ENCODE data around the gene ARHGEF7. TPM values are rescaled to one million over a fixed set of nuclear protein-coding genes. Genes with fewer than 3 reads are reported as not detected.

Gene ARHGEF7
- total RNA-seq, 5 donors from 2014 or later (not counting 1 experiment from before 2014, with no cell fraction given), result 68.0 to 85.8 (median 83.7) TPM

DNA sequence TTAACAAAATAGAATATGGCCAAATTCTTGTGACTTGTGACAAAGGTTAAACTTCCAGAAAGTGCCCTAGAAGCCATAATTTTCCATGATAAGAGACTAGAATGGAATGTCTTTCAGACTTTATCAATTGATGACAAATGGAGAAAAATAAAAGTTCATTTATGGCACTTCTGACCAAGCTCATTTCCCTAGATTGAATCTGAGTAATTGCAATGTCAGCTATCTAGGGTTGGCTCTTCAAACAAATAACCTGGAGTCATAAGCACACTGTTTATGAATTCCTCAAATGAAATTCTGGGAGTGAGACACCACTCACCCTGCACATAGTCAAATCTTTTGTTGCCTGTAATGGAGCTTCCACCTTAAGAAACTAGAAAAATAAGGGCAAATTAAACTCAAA is 11.4 kb downstream of the ARHGEF7 start:
- Mint-ChIP-seq H3K4me1 (no peaks in the 10 kb centered on the region), H3K27ac (no peak overlapping the region), H3K9me3 (no peaks in the 10 kb centered on the region), H3K27me3 (peaks cover 16 to 27% of the 10 kb centered on the region in 2 donors), H3K4me3 (no peak overlapping the region), H3K36me3 (no peaks in the 10 kb centered on the region)
- ChIA-PET CTCF (interaction anchor here in 1 of 2 donors (0.6 kb wide), 1 partner anchor 55 kb away, joined by 3 read pairs; no protein-coding TSS in a partner anchor), POLR2A (no interaction called here)
- Histone ChIP-seq H3K4me3 (ENCODE audit: control insufficient read depth in 1 of 2, extremely low read depth in 1 of 2, low read length in 1 of 2) (no peak overlapping the region), H3K36me3 (ENCODE audit: control insufficient read depth in 2 of 2, extremely low read depth in 1 of 2, insufficient read depth in 1 of 2, low read length in 1 of 2) (no peaks in the 10 kb centered on the region), H3K9me3 (no peaks in the 10 kb centered on the region), H3K27me3 (replicated peaks in 1 of 2; ENCODE audit: control insufficient read depth in 2 of 2, extremely low read depth in 1 of 2, insufficient read depth in 2 of 2, low read length in 1 of 2) (peaks cover 0 to 25% of the 10 kb centered on the region in 2 experiments), H3K27ac (ENCODE audit: low read length) (no peak overlapping the region), H3K4me1 (ENCODE audit: control insufficient read depth in 1 of 2, extremely low read depth in 1 of 2, insufficient read depth in 2 of 2, low read length in 2 of 2) (no peaks in the 10 kb centered on the region)
- DNase-seq (no peak), ATAC-seq (replicated peaks in 1 of 4) (no peak)

DNA sequence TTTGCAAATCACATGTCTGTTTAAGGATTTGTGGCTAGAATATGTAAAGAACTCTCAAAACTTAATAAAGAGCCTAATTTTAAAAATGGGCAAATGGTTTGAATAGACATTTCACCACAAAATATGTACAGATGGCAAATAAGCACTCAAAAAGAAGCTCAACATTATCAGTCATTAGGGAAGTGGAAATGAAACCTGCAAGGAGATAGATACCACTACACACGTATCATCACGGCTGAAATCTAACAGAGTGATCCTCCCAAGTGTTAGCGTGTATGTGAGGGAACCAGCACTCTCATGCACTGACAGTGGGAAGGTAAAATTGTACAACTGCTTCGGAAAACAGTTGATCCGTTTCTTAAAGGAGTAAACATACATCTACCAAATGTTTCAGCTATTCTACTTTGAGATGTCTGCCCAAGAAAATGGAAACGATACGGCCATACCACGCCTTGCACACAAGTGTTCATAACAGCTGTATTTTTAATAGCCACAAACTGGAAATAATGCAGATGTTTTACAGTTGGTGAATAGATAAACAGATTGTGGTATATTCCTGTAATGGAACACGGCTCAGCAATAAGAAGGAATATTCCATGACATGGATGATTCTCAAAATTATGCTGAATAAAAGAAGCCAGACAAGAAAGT is 14.5 kb downstream of the ARHGEF7 start:
- Mint-ChIP-seq H3K27me3 (peaks cover 17 to 18% of the 10 kb centered on the region in 2 donors), H3K4me1 (no peaks in the 10 kb centered on the region), H3K27ac (no peak overlapping the region), H3K36me3 (no peaks in the 10 kb centered on the region), H3K9me3 (no peaks in the 10 kb centered on the region), H3K4me3 (no peak overlapping the region)
- DNase-seq, result no peak
- no peak overlapping the region for H3K27ac ChIP-seq (ENCODE audit: low read length)
- POLR2A ChIA-PET, result no interaction called here
- H3K27me3 ChIP-seq (replicated peaks in 1 of 2; ENCODE audit: control insufficient read depth in 2 of 2, extremely low read depth in 1 of 2, insufficient read depth in 2 of 2, low read length in 1 of 2), result peaks cover 0 to 8% of the 10 kb centered on the region in 2 experiments
- CTCF ChIA-PET, result interaction anchor here in 1 of 2 donors (0.6 kb wide), 1 partner anchor 835 kb away, joined by 5 read pairs; no protein-coding TSS in a partner anchor
- no peak for ATAC-seq (replicated peaks in 1 of 4)
- H3K9me3 ChIP-seq, result no peaks in the 10 kb centered on the region
- no peaks in the 10 kb centered on the region for H3K36me3 ChIP-seq (ENCODE audit: control insufficient read depth in 2 of 2, extremely low read depth in 1 of 2, insufficient read depth in 1 of 2, low read length in 1 of 2)
- 88% methylated on average over 2 of the region's 9 CpGs for WGBS (ENCODE audit: insufficient coverage)
- H3K4me1 ChIP-seq (ENCODE audit: control insufficient read depth in 1 of 2, extremely low read depth in 1 of 2, insufficient read depth in 2 of 2, low read length in 2 of 2), result no peaks in the 10 kb centered on the region
- H3K4me3 ChIP-seq (ENCODE audit: control insufficient read depth in 1 of 2, extremely low read depth in 1 of 2, low read length in 1 of 2), result no peak overlapping the region

DNA sequence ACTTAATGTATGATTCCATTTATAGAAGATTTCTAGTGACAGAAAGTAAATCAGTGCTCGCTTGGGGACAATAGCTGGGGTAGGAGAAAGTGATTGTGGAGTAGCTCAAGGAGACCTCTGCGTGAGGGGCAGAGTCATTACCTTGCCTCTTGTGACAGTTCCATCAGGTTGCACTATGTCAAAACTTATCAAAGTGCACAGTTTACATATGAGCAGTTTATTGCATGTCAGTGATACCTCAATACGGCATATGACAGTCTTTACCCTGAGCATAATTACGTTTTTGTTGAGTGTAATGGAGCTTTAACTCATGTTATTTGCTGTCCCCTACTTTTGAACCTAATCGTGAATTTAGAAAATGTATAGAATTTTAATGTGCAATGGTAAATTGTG is 15.0 kb downstream of the ARHGEF7 start:
- Histone ChIP-seq H3K27me3 (replicated peaks in 1 of 2; ENCODE audit: control insufficient read depth in 2 of 2, extremely low read depth in 1 of 2, insufficient read depth in 2 of 2, low read length in 1 of 2) (peaks cover 0 to 4% of the 10 kb centered on the region in 2 experiments), H3K9me3 (no peaks in the 10 kb centered on the region), H3K36me3 (ENCODE audit: control insufficient read depth in 2 of 2, extremely low read depth in 1 of 2, insufficient read depth in 1 of 2, low read length in 1 of 2) (no peaks in the 10 kb centered on the region), H3K4me1 (ENCODE audit: control insufficient read depth in 1 of 2, extremely low read depth in 1 of 2, insufficient read depth in 2 of 2, low read length in 2 of 2) (no peaks in the 10 kb centered on the region), H3K4me3 (ENCODE audit: control insufficient read depth in 1 of 2, extremely low read depth in 1 of 2, low read length in 1 of 2) (no peak overlapping the region), H3K27ac (ENCODE audit: low read length) (no peak overlapping the region)
- WGBS (ENCODE audit: insufficient coverage), result 80% methylated on average over 1 of the region's 5 CpGs
- CTCF ChIA-PET, result no interaction called here
- no peaks in the 10 kb centered on the region for H3K4me1 Mint-ChIP-seq
- no peak overlapping the region for H3K4me3 Mint-ChIP-seq
- ATAC-seq (replicated peaks in 1 of 4), result no peak
- no peak overlapping the region for H3K27ac Mint-ChIP-seq
- no peaks in the 10 kb centered on the region for H3K9me3 Mint-ChIP-seq
- POLR2A ChIA-PET, result no interaction called here
- H3K36me3 Mint-ChIP-seq, result no peaks in the 10 kb centered on the region
- H3K27me3 Mint-ChIP-seq, result peaks cover 15 to 16% of the 10 kb centered on the region in 2 donors
- DNase-seq, result no peak

DNA sequence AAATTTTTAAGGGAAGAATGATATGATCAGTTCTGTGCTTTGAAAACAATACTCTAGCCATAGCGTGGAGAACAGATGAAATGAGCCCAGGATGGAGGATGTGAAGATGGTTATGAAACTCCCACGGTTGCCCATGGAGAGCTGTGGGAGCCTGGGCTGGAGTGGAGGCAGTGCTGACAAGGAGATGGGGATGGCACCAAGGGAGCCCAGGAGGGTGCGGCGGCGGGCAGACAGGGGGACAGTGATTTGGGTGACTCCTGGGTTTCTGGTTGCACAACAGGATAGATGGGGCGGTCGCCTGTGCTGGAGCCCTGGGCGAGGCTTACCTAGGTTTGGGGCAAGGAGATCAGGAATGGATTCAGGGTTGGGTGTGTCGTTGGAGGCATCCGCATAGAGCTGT is 15.9 kb downstream of the ARHGEF7 start:
- WGBS (ENCODE audit: insufficient coverage), result 83% methylated on average over 10 of the region's 10 CpGs
- Mint-ChIP-seq H3K9me3 (no peaks in the 10 kb centered on the region), H3K4me3 (no peak overlapping the region), H3K27ac (no peak overlapping the region), H3K27me3 (peaks cover 11 to 12% of the 10 kb centered on the region in 2 donors), H3K4me1 (no peaks in the 10 kb centered on the region), H3K36me3 (no peaks in the 10 kb centered on the region)
- H3K36me3 ChIP-seq (ENCODE audit: control insufficient read depth in 2 of 2, extremely low read depth in 1 of 2, insufficient read depth in 1 of 2, low read length in 1 of 2), result no peaks in the 10 kb centered on the region
- CTCF ChIA-PET, result no interaction called here
- DNase-seq (no peak), ATAC-seq (replicated peaks in 1 of 4) (no peak)
- H3K27ac ChIP-seq (ENCODE audit: low read length), result no peak overlapping the region
- H3K27me3 ChIP-seq (replicated peaks in 1 of 2; ENCODE audit: control insufficient read depth in 2 of 2, extremely low read depth in 1 of 2, insufficient read depth in 2 of 2, low read length in 1 of 2), result peaks cover 0 to 4% of the 10 kb centered on the region in 2 experiments
- H3K4me3 ChIP-seq (ENCODE audit: control insufficient read depth in 1 of 2, extremely low read depth in 1 of 2, low read length in 1 of 2), result no peak overlapping the region
- POLR2A ChIA-PET, result no interaction called here
- H3K4me1 ChIP-seq (ENCODE audit: control insufficient read depth in 1 of 2, extremely low read depth in 1 of 2, insufficient read depth in 2 of 2, low read length in 2 of 2), result no peaks in the 10 kb centered on the region
- no peaks in the 10 kb centered on the region for H3K9me3 ChIP-seq

DNA sequence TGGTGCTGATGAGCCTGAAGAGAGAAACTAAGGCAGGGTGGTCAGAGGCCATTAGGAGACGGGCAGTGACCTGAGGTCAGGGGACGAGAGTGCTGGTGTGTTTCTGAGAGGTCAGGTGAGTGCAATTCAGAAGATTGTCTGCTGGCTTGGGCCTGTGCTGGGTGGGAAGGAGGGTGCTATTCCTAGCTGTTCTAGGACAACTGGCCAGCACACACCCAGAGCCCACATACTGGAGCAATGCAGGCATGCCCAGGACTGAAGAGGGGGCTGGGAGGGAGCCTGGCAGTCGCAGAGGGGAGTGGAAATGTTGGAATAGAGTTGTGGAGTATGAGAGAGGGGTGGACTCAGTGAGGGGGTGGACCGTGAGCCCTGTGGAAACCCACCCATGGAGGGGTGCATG is 16.5 kb downstream of the ARHGEF7 start:
- no peak overlapping the region for H3K4me3 ChIP-seq (ENCODE audit: control insufficient read depth in 1 of 2, extremely low read depth in 1 of 2, low read length in 1 of 2)
- DNase-seq (no peak), ATAC-seq (replicated peaks in 1 of 4) (no peak)
- ChIA-PET CTCF (no interaction called here), POLR2A (no interaction called here)
- Mint-ChIP-seq H3K4me1 (no peaks in the 10 kb centered on the region), H3K27ac (no peak overlapping the region), H3K9me3 (no peaks in the 10 kb centered on the region), H3K36me3 (no peaks in the 10 kb centered on the region), H3K27me3 (peaks cover 11 to 12% of the 10 kb centered on the region in 2 donors), H3K4me3 (no peak overlapping the region)
- WGBS (ENCODE audit: insufficient coverage), result 45% methylated on average over 3 of the region's 4 CpGs
- H3K4me1 ChIP-seq (ENCODE audit: control insufficient read depth in 1 of 2, extremely low read depth in 1 of 2, insufficient read depth in 2 of 2, low read length in 2 of 2), result no peaks in the 10 kb centered on the region
- H3K27ac ChIP-seq (ENCODE audit: low read length), result no peak overlapping the region
- no peaks in the 10 kb centered on the region for H3K36me3 ChIP-seq (ENCODE audit: control insufficient read depth in 2 of 2, extremely low read depth in 1 of 2, insufficient read depth in 1 of 2, low read length in 1 of 2)
- peaks cover 0 to 4% of the 10 kb centered on the region in 2 experiments for H3K27me3 ChIP-seq (replicated peaks in 1 of 2; ENCODE audit: control insufficient read depth in 2 of 2, extremely low read depth in 1 of 2, insufficient read depth in 2 of 2, low read length in 1 of 2)
- H3K9me3 ChIP-seq, result no peaks in the 10 kb centered on the region

DNA sequence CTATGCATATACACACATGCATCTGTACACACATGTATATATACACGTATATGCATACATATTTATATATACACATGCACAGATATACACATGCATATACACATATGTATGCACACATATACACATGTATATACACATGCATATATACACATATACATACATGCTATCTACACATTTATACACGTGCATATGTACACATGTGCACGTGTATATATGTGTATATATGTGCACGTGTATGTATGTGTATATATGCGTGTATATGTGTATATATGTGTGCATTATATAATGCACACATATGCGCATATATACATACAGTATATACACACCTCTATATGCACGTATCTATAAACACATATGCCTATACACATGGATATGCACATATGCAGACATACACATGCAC is 17.8 kb downstream of the ARHGEF7 start:
- Histone ChIP-seq H3K27me3 (replicated peaks in 1 of 2; ENCODE audit: control insufficient read depth in 2 of 2, extremely low read depth in 1 of 2, insufficient read depth in 2 of 2, low read length in 1 of 2) (peaks cover 0 to 8% of the 10 kb centered on the region in 2 experiments), H3K9me3 (no peaks in the 10 kb centered on the region), H3K4me1 (ENCODE audit: control insufficient read depth in 1 of 2, extremely low read depth in 1 of 2, insufficient read depth in 2 of 2, low read length in 2 of 2) (no peaks in the 10 kb centered on the region), H3K4me3 (ENCODE audit: control insufficient read depth in 1 of 2, extremely low read depth in 1 of 2, low read length in 1 of 2) (no peak overlapping the region), H3K36me3 (ENCODE audit: control insufficient read depth in 2 of 2, extremely low read depth in 1 of 2, insufficient read depth in 1 of 2, low read length in 1 of 2) (no peaks in the 10 kb centered on the region), H3K27ac (ENCODE audit: low read length) (no peak overlapping the region)
- DNase-seq (no peak), ATAC-seq (replicated peaks in 1 of 4) (no peak)
- POLR2A ChIA-PET, result no interaction called here
- H3K9me3 Mint-ChIP-seq, result no peaks in the 10 kb centered on the region
- H3K4me1 Mint-ChIP-seq, result no peaks in the 10 kb centered on the region
- CTCF ChIA-PET, result no interaction called here
- no CpG with 5 or more reads among the region's 7 CpGs for WGBS (ENCODE audit: insufficient coverage)
- H3K27me3 Mint-ChIP-seq, result peaks cover 16 to 18% of the 10 kb centered on the region in 2 donors
- no peak overlapping the region for H3K4me3 Mint-ChIP-seq
- no peak overlapping the region for H3K27ac Mint-ChIP-seq
- H3K36me3 Mint-ChIP-seq, result no peaks in the 10 kb centered on the region

DNA sequence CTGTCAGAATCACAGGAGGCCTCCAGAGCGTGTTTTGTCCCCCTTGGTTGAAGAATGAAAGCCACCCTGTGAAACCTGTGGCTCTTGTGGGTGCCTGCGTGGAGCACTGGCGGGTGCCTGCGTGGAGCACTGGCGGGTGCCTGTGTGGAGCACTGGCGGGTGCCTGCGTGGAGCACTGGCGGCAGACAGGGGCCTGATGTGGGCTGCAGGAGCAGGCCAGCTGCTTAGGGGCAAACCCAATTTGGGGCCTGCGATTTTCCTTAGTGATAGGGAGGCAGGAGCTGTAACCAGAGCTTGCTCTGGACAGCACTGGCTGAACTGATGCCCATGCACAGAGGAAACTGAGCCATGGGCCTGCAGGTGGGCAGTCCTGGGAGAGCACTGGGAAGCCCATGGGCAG is 24.3 kb downstream of the ARHGEF7 start:
- no peaks in the 10 kb centered on the region for H3K36me3 ChIP-seq (ENCODE audit: control insufficient read depth in 2 of 2, extremely low read depth in 1 of 2, insufficient read depth in 1 of 2, low read length in 1 of 2)
- H3K4me1 ChIP-seq (ENCODE audit: control insufficient read depth in 1 of 2, extremely low read depth in 1 of 2, insufficient read depth in 2 of 2, low read length in 2 of 2), result no peaks in the 10 kb centered on the region
- 69% methylated on average over 9 of the region's 9 CpGs for WGBS (ENCODE audit: insufficient coverage)
- no peak overlapping the region for H3K27ac ChIP-seq (ENCODE audit: low read length)
- H3K36me3 Mint-ChIP-seq, result no peaks in the 10 kb centered on the region
- no peak overlapping the region for H3K4me3 ChIP-seq (ENCODE audit: control insufficient read depth in 1 of 2, extremely low read depth in 1 of 2, low read length in 1 of 2)
- H3K27me3 Mint-ChIP-seq, result peaks cover 27 to 41% of the 10 kb centered on the region in 2 donors
- no peaks in the 10 kb centered on the region for H3K9me3 Mint-ChIP-seq
- no peak overlapping the region for H3K27ac Mint-ChIP-seq
- CTCF ChIA-PET, result no interaction called here
- POLR2A ChIA-PET, result no interaction called here
- H3K9me3 ChIP-seq, result no peaks in the 10 kb centered on the region
- H3K27me3 ChIP-seq (replicated peaks in 1 of 2; ENCODE audit: control insufficient read depth in 2 of 2, extremely low read depth in 1 of 2, insufficient read depth in 2 of 2, low read length in 1 of 2), result peaks cover 2 to 25% of the 10 kb centered on the region in 2 experiments
- no peaks in the 10 kb centered on the region for H3K4me1 Mint-ChIP-seq
- ATAC-seq (replicated peaks in 1 of 4), result no peak
- DNase-seq, result no peak
- H3K4me3 Mint-ChIP-seq, result no peak overlapping the region
